GM18861 (cell line): Measurements from ENCODE around the gene CMKLR1.

Experiments used
- ATAC-seq: cut with Tn5 transposase; IDR thresholded peaks from one replicate; pipeline ENCODE4 v1.9.1; 2021; ENCODE audit not compliant: unreplicated experiment

The CMKLR1 gene

DNA sequence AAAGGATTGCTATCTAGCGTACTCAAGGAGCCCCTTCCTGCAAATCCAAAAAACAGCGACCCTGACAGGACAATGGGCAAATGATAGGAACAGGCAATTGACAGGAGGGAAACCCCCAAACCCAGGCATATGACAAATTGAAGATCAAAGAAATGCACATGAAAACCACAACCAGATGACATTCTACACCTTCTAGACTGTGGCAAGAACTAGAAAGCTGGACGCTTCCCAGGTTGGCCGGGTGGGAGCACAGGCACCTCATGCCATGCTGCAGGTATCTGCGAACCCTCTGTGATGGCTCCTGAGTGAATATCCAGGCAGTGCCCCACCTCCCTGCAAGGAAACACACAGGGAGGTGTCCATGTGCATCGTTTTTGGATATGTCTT lies 37.1 kb downstream of the CMKLR1 start:
- ATAC-seq, result no peak

- no peak for ATAC-seq
Measured at GRCh38 chr12:108301346-108301745, 37.8 kb downstream of the CMKLR1 start.

- no peak for ATAC-seq
Measured at GRCh38 chr12:108299980-108300696, 39.0 kb downstream of the CMKLR1 start.

DNA sequence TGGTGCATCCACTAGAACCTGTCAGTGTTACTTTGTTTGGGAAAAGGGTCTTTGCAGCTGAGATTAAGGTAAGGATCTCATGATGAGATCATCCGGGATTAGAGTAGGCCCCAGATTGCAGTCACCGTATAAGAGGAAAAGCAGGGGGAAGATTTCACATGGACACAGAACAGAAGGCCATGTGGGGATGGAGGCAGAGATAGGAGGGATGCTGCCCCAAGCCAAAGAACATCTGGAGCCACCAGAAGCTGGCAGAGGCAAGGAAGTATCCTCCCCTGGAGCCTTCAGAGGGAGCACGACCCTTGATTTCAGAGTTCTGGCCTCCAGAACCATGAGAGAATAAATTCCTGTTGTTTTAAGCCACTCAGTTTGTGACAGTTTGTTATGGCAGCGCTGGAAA lies 39.6 kb downstream of the CMKLR1 start:
- no peak for ATAC-seq

GRCh38 chr12:108298761-108299275 lies 40.3 kb downstream of the CMKLR1 start:
- no peak for ATAC-seq

GRCh38 chr12:108297895-108298760 lies 41.0 kb downstream of the CMKLR1 start:
- ATAC-seq, result no peak

DNA sequence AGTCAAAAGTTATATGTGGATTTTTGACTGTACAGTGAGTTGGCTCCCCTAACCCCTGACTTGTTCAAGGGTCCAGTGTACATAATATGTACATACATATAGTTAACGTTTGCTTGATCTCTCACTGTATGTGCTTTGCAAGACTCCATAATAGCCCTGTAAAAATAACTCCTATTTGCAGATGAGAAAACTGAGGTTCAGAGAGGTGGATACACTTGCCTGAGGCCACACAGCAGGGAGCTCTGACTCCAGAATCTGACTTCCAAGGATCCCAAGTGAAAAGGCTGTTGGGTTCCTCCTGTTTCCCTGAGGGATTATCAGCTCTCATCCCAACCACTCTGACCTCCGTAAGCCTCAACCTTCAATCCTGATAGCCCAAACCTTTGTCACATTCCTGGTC lies 41.7 kb downstream of the CMKLR1 start:
- no peak for ATAC-seq

DNA sequence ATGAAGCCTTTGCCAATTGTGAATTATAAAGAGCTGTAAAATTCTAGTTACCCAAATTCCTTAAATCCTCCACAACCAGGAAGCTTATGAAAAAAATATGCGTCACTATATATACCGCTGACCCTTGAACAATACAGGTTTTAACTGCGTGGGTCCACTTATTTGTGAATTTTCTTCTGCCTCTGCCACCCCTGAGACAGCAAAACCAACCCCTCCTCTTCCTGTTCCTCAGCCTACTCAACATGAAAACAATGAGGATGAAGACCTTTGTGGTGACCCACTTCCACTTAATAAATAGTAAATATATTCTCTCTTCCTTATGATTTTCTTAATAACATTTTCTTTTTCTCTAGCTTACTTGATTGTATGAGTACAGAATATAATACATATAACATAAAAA lies 42.2 kb downstream of the CMKLR1 start:
- ATAC-seq, result no peak

DNA sequence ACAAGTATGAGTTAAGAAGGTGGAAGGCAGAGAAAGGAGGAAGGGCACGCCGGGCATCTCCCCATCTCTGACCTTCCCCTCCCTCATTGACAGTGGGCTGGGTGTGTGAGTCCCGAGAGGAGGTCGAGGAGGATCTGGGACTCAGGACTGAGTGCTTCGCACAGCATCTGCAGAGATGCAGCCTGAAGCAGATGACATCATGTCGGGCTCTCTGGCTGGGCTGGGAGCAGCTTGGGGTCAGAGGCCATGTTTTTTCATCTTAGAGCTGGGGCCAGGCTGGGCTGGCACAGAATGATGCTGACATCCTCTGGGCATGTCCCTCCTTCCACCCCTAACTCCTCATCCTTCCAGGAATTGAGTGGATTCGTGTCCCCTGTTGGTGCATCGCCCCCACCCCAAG lies 43.5 kb downstream of the CMKLR1 start:
- no peak for ATAC-seq

- ATAC-seq, result no peak
Measured at GRCh38 chr12:108289350-108290161, 49.6 kb downstream of the CMKLR1 start.

DNA sequence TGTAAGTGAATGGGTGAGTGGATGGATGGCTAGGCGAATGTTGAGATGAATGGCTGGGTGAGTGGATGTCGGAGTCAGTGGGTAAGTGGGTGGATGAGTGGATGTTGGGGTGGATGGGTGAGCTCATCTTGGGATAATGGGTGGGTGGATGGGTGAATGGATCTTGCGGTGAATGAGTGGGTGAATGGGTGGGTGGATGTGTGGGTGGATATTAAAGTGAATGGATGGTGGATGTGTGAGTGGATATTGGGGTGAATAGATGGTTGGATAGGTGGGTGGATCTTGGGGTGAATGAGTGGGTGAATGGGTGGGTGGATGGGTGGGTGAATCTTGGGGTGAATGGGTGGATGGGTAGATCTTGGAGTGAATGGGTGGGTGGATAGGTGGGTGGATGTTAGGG lies 51.9 kb downstream of the CMKLR1 start:
- ATAC-seq, result no peak

GRCh38 chr12:108285016-108285415 lies 54.1 kb downstream of the CMKLR1 start:
- ATAC-seq, result no peak

- no peak for ATAC-seq
Measured at GRCh38 chr12:108284163-108284562, 54.9 kb downstream of the CMKLR1 start.

GRCh38 chr12:108282676-108283075 lies 56.4 kb downstream of the CMKLR1 start:
- no peak for ATAC-seq

- ATAC-seq, result no peak
Measured at GRCh38 chr12:108282160-108282559, 57.0 kb downstream of the CMKLR1 start.

DNA sequence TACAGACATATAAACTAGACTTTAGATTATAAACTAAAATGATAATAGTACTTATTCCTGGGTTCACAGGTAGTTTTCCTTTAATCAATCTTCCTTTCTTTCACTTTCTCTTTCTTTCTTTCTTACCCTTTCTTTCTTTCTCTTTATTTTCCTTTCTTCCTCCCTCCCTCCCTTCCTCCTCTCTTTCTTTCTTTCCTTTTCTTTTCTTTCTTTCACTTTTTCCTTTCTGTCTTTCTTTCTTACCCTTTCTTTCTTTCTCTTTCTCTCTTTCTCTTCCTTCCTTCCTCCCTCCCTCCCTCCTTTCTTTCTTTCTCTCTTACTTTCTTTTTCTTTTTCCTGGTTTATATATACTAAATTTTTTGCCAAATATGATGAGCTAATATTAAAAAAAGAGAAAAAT lies 61.5 kb downstream of the CMKLR1 start:
- ATAC-seq, result no peak

DNA sequence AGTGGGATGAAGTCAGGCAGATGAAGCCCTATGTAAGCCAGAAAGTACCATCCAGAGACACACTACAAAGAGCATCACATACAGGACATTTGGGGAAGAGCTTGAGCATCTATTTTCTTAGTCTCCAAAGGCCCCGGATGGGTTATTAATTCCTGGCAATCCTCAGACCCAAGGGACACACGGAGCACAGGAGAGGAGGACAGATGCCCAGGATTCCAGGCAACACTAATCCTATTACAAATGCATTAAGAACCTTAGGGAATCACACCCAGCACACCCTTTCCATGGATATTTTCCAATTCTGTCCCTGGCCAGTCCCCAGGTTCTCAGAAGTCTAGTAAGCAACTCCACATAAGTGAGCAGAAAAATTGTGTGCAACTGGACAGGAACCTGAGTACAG lies 65.9 kb downstream of the CMKLR1 start:
- no peak for ATAC-seq

DNA sequence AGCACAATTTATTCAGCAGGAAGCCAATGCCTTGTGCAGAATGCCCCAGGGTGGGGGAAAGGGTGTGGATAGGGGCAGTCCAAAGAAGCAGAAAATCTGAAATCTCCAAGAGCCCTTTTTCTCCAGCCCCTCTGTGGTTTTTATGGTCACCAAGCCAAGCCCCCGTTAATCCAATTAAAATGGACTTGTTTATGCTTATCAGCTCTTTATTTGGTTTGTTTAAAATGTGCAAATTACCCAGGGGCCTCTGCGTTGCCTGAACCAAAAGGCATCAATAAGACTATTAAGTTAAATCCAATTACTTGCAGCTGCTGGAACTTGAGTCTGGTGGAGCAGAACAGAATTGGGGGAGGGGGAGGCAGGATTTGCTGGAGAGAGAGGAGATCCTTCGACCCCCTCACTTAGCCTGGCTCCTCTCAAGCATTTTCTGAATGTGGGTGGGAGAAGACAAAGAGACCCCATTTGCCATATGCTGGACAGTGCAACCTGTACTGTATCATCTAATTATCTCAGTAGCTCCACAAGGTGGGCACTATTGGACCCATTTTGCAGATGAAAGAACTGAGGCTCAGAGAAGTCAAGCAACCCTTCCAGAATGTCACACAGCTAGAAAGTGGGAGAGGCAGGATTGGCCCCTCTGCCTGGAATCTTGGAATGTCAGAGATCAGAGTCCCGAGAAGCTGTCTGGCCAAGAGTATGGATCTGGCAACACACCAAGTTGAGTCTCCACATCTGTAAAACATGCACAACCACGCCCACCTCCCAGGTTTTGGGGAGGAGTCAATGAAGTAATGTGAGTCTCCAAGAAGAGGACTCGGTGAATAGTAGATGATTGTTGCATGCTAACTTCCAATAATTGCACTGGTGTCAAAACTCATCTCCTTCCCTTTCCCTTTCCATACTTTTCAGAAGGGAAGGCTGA lies 66.9 kb downstream of the CMKLR1 start:
- ATAC-seq, result no peak

DNA sequence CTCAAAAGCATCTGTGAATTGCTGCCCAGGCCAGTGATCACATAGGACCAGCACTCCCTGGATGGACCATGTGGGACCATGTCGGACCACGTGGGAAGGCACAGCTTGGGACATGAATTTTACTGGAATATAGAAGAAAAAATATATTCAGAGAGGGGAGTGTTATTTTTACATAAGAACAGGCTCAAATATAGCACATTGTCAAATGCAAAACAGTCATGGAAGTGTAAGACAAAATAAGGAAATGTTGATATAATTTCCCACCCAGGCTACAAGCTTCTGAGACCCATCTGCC lies 68.3 kb downstream of the CMKLR1 start:
- no peak for ATAC-seq

DNA sequence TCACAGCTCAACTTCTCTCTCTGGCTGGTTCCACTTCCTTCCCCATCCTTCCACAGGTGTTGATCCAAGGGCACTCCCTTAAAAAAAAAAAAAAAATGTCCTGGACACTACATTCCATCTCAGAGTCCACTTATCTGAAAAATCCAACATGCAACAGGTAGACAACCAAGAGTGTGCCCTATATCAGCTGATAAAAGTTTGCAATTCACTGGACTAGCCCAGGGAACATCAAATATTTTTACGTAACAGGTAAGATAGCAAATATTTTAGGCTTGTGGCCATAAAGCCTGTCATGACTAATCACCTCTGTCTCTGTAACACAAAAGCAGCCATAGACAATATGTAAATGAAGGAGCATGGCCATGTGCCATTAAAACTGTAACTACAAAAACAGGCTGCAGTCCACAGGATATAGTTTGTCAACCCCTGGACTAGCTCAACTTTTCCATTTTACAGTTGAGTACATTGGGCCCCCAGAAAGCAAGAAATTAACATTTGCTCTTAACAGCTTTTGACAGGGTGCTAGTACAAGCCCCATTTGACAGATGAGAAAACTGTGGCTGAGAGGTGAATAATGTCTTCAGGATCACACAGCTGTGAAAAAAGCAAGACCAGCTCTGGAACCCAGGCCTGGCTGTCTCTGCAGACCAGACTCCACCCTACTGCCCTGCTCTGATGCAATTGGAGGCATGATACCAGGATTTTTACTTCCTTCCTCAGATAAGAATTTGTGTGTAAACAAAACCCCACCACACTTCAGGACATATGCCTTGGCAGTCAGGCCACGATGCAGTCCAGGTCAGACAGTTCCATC lies 68.9 kb downstream of the CMKLR1 start:
- ATAC-seq, result no peak
